ENCODE results near the gene SLC7A6. TPM values are rescaled to one million over a fixed set of nuclear protein-coding genes. Genes with fewer than 3 reads are reported as not detected.
A peak's percentile ranks its signal among the peaks of the same experiment; 100 is the strongest.

The SLC7A6 gene
- total and polyA plus RNA-seq, 10 of the 15 experiments (the other 5 are each of a cell fraction or from before 2014, with no cell fraction given), result 8.2 to 60.4 (median 28.6) TPM

- TF ChIP-seq, protein P1, sequence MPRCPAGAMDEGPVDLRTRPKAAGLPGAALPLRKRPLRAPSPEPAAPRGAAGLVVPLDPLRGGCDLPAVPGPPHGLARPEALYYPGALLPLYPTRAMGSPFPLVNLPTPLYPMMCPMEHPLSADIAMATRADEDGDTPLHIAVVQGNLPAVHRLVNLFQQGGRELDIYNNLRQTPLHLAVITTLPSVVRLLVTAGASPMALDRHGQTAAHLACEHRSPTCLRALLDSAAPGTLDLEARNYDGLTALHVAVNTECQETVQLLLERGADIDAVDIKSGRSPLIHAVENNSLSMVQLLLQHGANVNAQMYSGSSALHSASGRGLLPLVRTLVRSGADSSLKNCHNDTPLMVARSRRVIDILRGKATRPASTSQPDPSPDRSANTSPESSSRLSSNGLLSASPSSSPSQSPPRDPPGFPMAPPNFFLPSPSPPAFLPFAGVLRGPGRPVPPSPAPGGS (IDR thresholded peaks at IDR 0.05; ENCODE audit: borderline replicate concordance, insufficient read depth, low read depth, low read length, poor library complexity, severe bottlenecking), result no peak
Measured at GRCh38 chr16:68283801-68284598, 19.7 kb downstream of the SLC7A6 start (continued).

- H3K27ac ChIP-seq (ENCODE audit: control insufficient read depth, insufficient read depth), result peak overlapping the region; percentile 91
- H3K36me3 ChIP-seq (ENCODE audit: control insufficient read depth in 2 of 2, insufficient read depth in 2 of 2, low read length in 1 of 2), result peaks cover 13% of the 10 kb centered on the region in 2 experiments
- CTCF ChIA-PET, result interaction anchor here (0.6 to 5.2 kb wide), 11 partner anchors 9 to 100 kb away, joined by 3 to 126 read pairs (median 5); partner anchors contain the start of genes PRMT7, SLC7A6 and SLC7A6OS
- in situ Hi-C loops (cut with MboI) (no loop called here), intact Hi-C loops (cut with micrococcal nuclease; ENCODE audit: unreplicated experiment) (no loop called here)
- DNase-seq (ENCODE audit: low read depth, low spot score) (peak; percentile 66), ATAC-seq (peak; percentile 75), FAIRE-seq (no peak)
- no peak overlapping the region; the same call in 1 of the 2 replicates for H2AFZ ChIP-seq (ENCODE audit: control insufficient read depth, low read depth, low read length)
- no peaks in the 10 kb centered on the region for H3K9me3 ChIP-seq (replicated peaks; ENCODE audit: control insufficient read depth, insufficient read depth, low read length)
- H3K4me3 ChIP-seq, result peak overlapping the region; percentile 23; the same call in 1 of the 2 replicates
- WGBS (ENCODE audit: insufficient coverage, insufficient replicate concordance, low lambda C conversion rate, missing lambda C conversion rate), result 1% methylated on average over 4 of the region's 5 CpGs
- peaks cover 55% of the 10 kb centered on the region for H3K79me2 ChIP-seq (ENCODE audit: control insufficient read depth, insufficient read depth, low read length)
- BruUV-seq (replicated peaks), result no TSS peak
- H3K9ac ChIP-seq (ENCODE audit: control insufficient read depth, insufficient read depth, low read length), result peak overlapping the region; percentile 7
- H3K27me3 ChIP-seq (replicated peaks in 1 of 2; ENCODE audit: control insufficient read depth in 2 of 2, insufficient read depth in 2 of 2, low read length in 1 of 2), result no peaks in the 10 kb centered on the region
- RAD21 ChIA-PET (ENCODE audit: unreplicated experiment), result interaction anchor here (0.8 to 4.8 kb wide), 14 partner anchors 9 to 200 kb away, joined by 3 to 97 read pairs (median 6); partner anchors contain the start of genes NFATC3, PRMT7, SLC7A6 and SLC7A6OS
- peaks cover 78% of the 10 kb centered on the region for H3K4me1 ChIP-seq (ENCODE audit: control insufficient read depth, insufficient read depth, low read length)
- SMC1A ChIA-PET (ENCODE audit: uncharacterized antibody, unreplicated experiment), result interaction anchor here (1.2 to 16.5 kb wide), 8 partner anchors 15 to 83 kb away, joined by 3 to 253 read pairs (median 10); partner anchors contain the start of genes PRMT7, SLC7A6 and SLC7A6OS
- peak overlapping the region; percentile 77 for H3K4me2 ChIP-seq (ENCODE audit: control insufficient read depth, insufficient read depth)
- no peaks in the 10 kb centered on the region for H4K20me1 ChIP-seq (ENCODE audit: control insufficient read depth, insufficient read depth)
- POLR2A ChIA-PET, result interaction anchor here (0.5 to 11.1 kb wide), 15 partner anchors 12 to 465 kb away, joined by 3 to 177 read pairs (median 4); partner anchors contain the start of genes NFATC3, PLA2G15, PRMT7 and SLC7A6
- TF ChIP-seq CBX5 (IDR thresholded peaks at IDR 0.05; ENCODE audit: low read depth) (peak; percentile 87; the same call in 1 of the 2 replicates), ESRRA (IDR thresholded peaks at IDR 0.05; ENCODE audit: low read length) (no peak), FOXM1 (IDR thresholded peaks at IDR 0.05; ENCODE audit: low read depth, low read length) (peak; percentile 55; the same call in 1 of the 2 replicates), CREB1 (IDR thresholded peaks at IDR 0.05; ENCODE audit: low read depth) (peak; percentile 37; the same call in 1 of the 2 replicates), HDAC6 (IDR thresholded peaks at IDR 0.05; ENCODE audit: unreplicated experiment) (no peak), RCOR1 (conservative IDR thresholded peaks at IDR 0.05; ENCODE audit: low read depth, low read length) (no peak), SREBF2 (IDR thresholded peaks at IDR 0.05; ENCODE audit: low read length) (no peak), BHLHE40 (IDR thresholded peaks at IDR 0.05; ENCODE audit: borderline replicate concordance in 1 of 2, low read depth in 2 of 2, low read length in 1 of 2) (peak; percentile 12 to 14; a peak in 1 of 4 replicates), ASH2L (IDR thresholded peaks at IDR 0.05; ENCODE audit: borderline replicate concordance, low read depth) (no peak), MEF2B (IDR thresholded peaks at IDR 0.05; ENCODE audit: partially characterized antibody, poor library complexity, severe bottlenecking) (peak; percentile 9), PAX5 (IDR thresholded peaks at IDR 0.05; ENCODE audit: borderline replicate concordance, low read depth, low read length) (peak; percentile 65), ZBED1 (IDR thresholded peaks at IDR 0.05; ENCODE audit: borderline replicate concordance) (peak; percentile 20; the same call in 1 of the 2 replicates), SREBF1 (IDR thresholded peaks at IDR 0.05; ENCODE audit: low read length) (no peak), FOXK2 (IDR thresholded peaks at IDR 0.05) (peak; percentile 31; the same call in 1 of the 2 replicates), TCF12 (IDR thresholded peaks at IDR 0.05; ENCODE audit: low read depth, low read length) (peak; percentile 88)
- TF ChIP-seq, protein P2, sequence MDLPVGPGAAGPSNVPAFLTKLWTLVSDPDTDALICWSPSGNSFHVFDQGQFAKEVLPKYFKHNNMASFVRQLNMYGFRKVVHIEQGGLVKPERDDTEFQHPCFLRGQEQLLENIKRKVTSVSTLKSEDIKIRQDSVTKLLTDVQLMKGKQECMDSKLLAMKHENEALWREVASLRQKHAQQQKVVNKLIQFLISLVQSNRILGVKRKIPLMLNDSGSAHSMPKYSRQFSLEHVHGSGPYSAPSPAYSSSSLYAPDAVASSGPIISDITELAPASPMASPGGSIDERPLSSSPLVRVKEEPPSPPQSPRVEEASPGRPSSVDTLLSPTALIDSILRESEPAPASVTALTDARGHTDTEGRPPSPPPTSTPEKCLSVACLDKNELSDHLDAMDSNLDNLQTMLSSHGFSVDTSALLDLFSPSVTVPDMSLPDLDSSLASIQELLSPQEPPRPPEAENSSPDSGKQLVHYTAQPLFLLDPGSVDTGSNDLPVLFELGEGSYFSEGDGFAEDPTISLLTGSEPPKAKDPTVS (IDR thresholded peaks at IDR 0.05; ENCODE audit: low read depth, low read length), result no peak
Measured at GRCh38 chr16:68284847-68285246, 20.5 kb downstream of the SLC7A6 start.

Measured in GM12878 (cell line).